DMS114 treated with DMSO at 0.1 percent for 48 hours (cell line): ENCODE measurements around the gene GRIN2B.
A peak's percentile ranks its signal among the peaks of the same experiment; 100 is the strongest.

Source experiments
- DNase-seq: peaks from one replicate; lab custom pipeline; 2025; ENCODE audit not compliant: unreplicated experiment; lab: John Stamatoyannopoulos, UW

The GRIN2B gene

DNA sequence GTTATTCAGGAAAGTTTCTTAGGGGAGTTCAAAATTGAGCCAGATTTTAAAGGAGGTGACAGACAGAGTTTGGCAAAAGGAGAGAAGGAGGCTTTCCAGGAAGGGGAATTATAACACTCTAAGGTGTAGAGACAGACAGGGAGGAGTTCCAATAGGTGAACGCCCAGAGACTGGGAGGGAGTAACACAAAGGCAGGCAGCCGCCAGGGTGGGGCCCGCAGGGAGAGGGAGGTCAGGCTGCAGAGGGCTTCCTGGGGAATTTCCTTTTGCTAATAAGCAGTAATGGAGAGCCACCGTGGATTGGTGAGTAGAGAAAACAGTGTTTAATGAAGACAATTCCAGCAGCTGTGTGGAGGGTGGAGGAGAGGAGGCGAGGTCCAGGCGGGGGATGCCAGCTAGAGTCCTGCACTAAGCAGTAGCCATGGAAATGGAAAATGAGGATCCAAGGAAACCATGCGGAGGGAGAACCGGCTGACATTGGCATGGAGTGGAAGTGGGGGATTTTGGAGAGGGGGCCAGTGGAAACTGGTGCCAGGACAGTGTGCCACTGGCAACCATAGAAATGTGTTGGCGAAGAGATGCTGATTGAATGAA, 22.2 kb downstream of the GRIN2B start:
- DNase-seq, result no peak

DNA sequence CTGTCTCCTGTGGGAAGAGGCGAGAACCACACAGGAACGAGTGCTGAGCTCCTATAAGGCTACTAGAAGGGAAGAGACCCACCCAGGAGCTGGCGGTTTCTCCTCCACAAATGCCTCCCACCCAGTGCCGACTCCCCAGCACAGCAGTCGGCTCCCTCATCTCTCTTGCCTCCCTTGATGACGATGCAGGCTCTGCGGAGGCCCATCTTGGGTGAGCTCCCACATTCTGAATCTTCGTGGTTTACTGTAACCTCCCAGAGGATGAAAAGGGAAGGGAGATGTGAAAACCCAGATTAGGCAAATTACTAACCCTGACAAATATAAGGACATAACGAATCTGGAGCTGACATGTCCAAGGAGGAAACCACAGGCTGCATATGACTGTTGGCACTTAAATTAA, 23.8 kb downstream of the GRIN2B start:
- DNase-seq, result no peak

DNA sequence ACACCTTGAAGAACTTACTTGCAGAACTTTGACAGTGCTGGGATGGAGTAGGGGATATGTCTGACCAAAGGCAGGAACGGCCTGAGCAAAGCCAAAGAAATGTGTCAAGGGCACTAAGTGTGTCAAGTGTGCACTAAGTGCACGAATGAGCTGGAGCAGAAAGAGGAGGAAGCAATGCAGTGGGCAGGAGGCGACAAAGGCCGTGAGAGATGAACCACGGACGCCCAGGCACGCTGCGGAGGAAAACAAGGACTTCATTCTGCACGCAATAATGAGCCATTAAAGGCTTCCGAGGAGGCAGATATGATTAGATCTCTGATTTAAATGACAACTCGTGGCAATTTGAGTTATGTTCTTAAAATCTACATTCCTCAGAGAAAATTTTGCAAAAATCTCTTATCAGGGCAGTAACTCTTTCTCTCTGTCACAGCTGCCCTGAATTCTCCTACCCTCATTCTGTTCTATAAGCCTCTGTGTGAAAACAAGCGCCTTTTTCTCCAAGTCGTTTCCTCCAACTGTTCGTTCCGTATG, 25.3 kb downstream of the GRIN2B start:
- no peak for DNase-seq

DNA sequence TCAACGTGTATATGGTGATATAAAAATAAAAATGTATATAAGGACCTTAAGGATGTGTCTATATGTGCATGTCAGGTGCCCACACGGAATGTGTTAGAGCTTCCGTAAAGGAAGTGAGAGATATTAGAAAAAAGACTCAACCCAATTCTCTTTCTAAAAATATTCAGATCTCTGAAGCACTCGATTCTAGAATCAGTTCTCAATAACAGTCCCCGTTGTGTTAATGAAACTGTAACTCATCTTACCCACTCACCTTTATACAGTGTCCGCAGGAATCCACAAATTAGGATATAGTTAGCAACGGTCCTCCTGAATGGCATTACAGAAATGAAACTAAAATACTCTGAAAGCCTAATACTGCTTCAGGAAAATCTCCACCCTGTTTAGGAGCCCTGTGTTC, 29.3 kb downstream of the GRIN2B start:
- DNase-seq, result no peak

DNA sequence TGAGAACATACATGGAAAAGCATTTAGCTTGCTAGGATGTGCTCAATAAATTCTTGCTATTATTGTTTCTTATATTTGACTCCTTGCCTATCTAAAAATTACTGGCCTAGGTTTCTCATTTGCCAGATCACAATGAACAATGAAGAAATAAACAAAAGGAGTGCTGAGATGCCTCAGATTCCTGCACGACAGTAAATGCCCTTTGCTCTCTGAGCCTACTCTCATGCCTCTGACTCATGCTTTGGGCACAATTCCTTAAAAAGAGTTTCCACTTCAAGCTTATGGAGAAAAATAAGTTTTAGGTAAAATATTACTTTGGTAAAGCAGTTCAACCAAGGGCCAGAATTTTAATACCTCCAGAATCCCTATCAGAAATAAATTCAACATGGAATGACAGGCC, 30.9 kb downstream of the GRIN2B start:
- DNase-seq, result no peak

DNA sequence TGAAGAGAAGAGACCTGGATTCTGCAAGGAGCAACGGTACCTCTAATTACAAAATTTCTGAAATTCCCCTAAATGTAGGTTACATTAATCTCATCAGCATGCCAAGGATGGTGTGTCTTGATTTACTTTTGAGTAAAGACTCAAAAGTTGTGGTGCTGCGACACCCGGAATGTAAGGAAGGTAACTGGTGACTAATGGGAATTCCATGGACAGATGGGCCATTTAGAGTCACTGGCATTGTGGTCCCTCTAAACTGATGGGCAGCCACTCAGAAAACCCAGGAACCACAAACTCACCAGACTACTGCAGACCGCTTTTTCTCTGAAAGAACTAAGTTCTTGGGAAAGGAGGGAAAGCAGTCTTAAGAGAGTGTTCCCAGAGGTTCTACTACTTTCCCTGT, 32.8 kb downstream of the GRIN2B start:
- no peak for DNase-seq

DNA sequence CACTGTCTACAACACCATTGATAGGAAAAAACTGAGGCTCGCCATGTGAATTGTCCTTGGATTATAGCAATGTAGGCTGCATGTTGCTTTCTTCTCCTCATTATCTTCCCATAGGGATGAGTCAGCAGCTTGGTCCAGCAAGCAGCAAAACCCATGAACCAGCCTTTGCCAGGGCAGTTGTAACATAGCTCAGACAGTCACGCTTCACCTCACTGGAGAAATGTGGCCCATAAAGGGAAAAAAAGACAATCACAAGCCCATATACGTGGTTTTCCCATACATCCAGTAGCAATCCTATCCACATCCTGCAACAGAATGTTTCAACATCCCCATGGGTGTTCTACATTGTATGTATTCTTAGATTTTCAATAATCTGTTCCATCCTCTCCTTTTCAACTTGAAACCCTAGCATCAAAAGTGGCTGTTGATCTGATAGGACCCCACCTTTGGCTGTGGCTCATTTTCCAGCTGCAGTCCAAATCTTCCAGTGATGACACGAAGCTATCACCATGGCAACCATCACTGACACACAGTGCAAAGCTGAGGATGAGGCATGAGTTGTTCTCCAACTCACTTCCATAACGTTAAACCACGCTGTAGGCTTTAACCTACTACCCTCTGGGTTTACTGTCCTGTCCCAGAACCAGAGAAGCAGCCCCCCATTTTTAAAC, 34.0 kb downstream of the GRIN2B start:
- no peak for DNase-seq

DNA sequence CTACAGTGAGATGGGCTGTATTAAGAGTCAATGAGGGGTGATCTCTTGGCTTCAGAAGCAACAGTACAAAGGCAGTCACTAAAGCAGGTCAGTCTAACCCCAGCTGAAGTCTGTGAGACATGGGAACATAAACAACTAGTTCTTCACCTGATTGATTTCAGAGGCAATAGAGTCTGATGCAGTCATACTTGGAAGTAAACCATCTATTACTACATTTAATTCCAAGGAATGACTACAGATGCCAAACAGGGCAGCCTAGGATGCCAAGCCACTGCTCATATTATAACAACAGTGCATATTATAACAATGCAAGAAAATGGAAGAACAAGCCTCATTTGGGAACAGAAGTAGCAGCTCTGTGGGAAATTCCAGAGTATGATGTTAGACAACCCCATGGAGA, 35.8 kb downstream of the GRIN2B start:
- DNase-seq, result no peak

DNA sequence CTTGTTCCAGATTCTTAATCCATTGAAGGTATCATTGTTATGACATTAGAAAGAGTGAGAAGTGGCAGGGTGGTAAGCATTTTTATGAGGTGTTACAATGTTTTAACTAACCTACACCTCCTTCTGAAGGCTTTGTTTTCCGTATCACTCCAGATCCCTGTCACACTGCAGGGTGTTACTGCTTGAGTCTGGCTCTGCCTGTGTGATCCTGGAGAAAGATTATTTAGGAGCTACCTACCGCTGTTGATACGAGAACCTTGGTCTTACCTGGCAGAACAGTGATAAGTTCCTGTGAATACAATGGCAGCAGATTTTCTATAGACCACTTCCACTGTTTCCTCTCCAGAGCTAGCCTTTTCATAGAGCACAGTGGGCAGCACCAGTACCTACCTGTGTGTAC, 36.2 kb downstream of the GRIN2B start:
- DNase-seq, result no peak

DNA sequence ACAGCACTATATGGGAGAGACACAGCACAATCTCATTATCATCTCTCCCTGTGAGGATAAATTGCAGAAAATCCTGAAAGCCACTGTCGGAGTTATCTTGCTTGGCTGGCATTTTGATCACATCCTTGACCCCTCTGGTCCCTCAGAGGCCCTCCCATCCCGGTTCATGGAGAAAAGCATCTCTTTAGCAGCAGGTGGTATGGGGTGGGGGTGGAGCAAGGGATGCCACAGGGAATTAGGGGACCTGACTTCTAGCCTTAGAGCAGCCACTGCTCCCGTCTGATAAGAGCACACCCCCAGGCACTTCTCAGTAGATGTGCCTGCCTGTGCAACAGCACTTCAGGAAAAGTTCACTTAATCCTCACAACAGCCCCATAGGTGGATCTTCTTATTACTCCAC, 38.6 kb downstream of the GRIN2B start:
- DNase-seq, result no peak

DNA sequence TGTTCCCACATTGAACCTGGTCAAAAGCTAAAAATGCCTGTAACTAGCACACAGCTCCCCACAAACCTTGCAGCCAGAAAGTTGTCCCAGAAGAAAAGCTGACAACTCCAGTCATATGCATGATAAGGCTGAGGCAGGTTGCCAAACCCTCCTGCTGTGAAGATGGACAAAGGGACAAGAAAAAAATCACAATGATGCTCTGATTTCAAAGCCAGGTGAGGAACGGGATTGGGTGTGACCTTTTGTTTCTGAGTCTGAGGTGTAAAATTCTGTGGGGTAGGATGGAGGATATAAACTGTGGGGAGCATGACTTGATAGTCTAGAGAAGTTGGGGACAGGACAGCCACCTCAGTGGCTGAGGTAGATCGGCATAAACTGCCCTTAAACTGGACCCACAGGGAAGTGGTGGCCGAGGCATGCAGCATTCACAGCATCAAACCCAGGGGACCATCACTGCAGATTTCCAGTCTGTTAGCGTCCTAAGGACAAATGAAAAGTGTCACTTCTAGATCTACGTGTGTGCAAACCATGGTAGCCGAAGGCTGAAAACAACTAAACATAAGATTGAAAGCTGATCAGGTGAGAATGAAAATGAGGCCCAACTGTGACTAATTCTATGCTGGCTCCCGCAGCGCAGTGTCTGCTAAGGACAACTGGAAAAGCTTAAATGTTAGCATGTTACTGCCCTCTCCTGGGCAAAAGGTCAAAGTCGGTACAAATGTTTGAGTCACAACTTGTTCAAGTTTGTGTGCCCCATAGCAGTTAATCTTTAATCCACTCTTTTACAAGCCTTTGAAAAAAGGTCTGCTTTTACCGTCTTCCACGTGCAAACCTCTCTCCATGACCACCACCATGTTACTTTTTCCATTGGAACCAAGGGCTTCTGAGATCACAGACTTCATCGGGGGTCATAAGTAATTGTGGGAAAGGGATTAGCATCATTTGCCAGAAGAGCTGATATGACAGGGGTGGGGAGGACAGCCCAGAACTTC, 39.8 kb downstream of the GRIN2B start:
- peak; percentile 4 for DNase-seq

DNA sequence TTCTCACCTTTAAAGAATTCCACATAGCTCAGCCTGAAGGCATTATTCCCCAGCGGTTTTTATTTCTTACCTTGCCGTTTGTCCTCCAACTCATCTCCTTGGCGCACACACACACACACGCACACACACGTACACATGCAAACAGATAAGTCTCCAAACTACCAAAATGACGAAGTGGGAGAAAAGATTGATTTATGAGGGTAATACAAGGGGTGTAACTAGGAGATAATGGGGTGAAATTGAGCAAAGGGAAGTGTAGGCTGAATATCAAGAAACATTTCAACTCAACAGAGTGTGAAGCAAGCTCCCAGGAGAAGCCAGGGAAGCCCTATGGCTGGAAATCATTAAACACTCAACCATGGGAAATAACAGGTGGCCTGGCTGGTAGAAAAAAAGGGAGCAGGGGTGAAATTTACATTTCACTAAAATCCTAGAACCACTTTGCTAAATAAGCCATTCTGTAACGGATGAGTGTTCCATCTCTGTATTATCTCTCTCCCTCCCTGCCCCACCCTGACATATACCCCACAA, 41.0 kb downstream of the GRIN2B start:
- DNase-seq, result no peak

DNA sequence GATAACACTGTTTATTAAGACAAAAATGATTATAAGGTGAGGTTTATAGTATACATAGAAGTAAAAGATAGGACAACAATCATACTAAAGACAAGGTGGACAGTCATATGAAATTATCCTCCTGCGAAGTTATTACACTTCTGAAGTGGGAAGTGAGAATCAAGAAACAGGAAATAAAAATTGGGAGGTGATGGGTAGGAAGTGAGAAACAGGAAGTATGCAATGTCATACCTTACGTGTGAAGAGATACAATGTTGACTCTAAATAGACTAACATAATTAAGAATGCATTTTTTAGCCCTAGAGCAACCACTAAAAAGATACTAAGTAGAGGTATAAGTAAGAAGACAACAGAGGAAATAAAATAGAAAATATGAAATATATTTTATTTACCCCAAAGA, 43.7 kb downstream of the GRIN2B start:
- DNase-seq, result no peak

DNA sequence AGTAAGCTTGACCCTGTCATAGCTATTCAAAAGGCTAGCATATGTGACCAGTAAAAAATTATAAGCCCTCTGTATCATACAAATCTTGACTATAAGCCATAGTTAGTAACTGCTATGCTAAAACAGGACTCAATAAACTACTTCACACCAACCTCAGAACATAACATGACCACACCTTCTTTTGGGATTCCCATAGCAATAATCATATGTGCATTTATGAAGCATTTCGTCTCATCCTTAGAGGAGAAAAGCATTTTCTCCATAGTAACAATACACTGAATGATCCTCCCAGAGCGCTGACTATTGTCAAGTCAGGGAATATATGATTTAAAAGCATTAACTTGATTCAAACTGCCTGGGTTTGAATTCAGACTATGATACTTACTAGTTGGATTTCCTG, 46.2 kb downstream of the GRIN2B start:
- DNase-seq, result no peak
